Measurements from ENCODE around the gene EIPR1. TPM values are rescaled to one million over a fixed set of nuclear protein-coding genes. Genes with fewer than 3 reads are reported as not detected.

Gene EIPR1
- total and polyA plus RNA-seq, 2 donors (not counting 3 experiments of a cell fraction or from before 2014, with no cell fraction given), result 30.8 to 57.3 TPM

GRCh38 chr2:3248754-3249475, 128.7 kb downstream of the EIPR1 start:
- BruUV-seq (replicated peaks), result no TSS peak
- CTCF ChIA-PET, result no interaction called here
- no peaks in the 10 kb centered on the region for H4K20me1 ChIP-seq (replicated peaks; ENCODE audit: control insufficient read depth, extremely low read depth, insufficient read depth, low read length)
- no peak for TF ChIP-seq EZH2 (IDR thresholded peaks at IDR 0.05; ENCODE audit: borderline replicate concordance, low read depth, low read length, severe bottlenecking)
- TF ChIP-seq MYC (IDR thresholded peaks at IDR 0.05; ENCODE audit: low read depth, low read length), result no peak
- TF ChIP-seq POLR2A (IDR thresholded peaks at IDR 0.05; ENCODE audit: low read depth, low read length), result no peak
- no peak for TF ChIP-seq JUN (IDR thresholded peaks at IDR 0.05; ENCODE audit: borderline replicate concordance, insufficient read depth, insufficient read length, low read depth)
- TF ChIP-seq POLR2AphosphoS5 (IDR thresholded peaks at IDR 0.05; ENCODE audit: insufficient read depth, low read depth, low read length), result no peak
- no peak for TF ChIP-seq FOS (IDR thresholded peaks at IDR 0.05; ENCODE audit: borderline replicate concordance, insufficient read depth, low read length)
- no peak for TF ChIP-seq MAX (IDR thresholded peaks at IDR 0.05; ENCODE audit: insufficient read depth, insufficient read length)
- no peak for TF ChIP-seq CTCF (IDR thresholded peaks at IDR 0.05; ENCODE audit: extremely low read depth in 1 of 2, insufficient read depth in 1 of 2, low read depth in 1 of 2, low read length in 2 of 2)
- no peak for TF ChIP-seq GATA2 (IDR thresholded peaks at IDR 0.05; ENCODE audit: insufficient read depth, insufficient read length, low read depth, low read length)
- no peaks in the 10 kb centered on the region for H3K36me3 ChIP-seq (ENCODE audit: control insufficient read depth in 2 of 2, extremely low read depth in 1 of 2, insufficient read depth in 2 of 2, low read length in 2 of 2)
- DNase-seq (ENCODE audit: low read depth, low spot score) (no peak), FAIRE-seq (no peak)
- H3K27ac ChIP-seq (ENCODE audit: insufficient read depth, low read depth, low read length), result no peak overlapping the region
- H3K9me1 ChIP-seq (replicated peaks; ENCODE audit: control insufficient read depth, extremely low read depth, insufficient read depth, low read length), result peaks cover 2% of the 10 kb centered on the region
- no peaks in the 10 kb centered on the region for H3K27me3 ChIP-seq (ENCODE audit: control insufficient read depth in 2 of 2, insufficient read depth in 2 of 2, low read length in 2 of 2)
- no peak overlapping the region for H3K4me3 ChIP-seq (replicated peaks in 1 of 3; ENCODE audit: insufficient read depth in 1 of 3, low read depth in 1 of 3, low read length in 3 of 3)
- POLR2A ChIA-PET, result no interaction called here
- no peaks in the 10 kb centered on the region for H3K4me1 ChIP-seq (ENCODE audit: control insufficient read depth, extremely low read depth, insufficient read depth, low read length)
- H3K9ac ChIP-seq (replicated peaks; ENCODE audit: extremely low read depth, insufficient read depth, low read length), result no peak overlapping the region
- no peaks in the 10 kb centered on the region for H3K79me2 ChIP-seq (ENCODE audit: control insufficient read depth, insufficient read depth, low read length)
- intact Hi-C loops (cut with micrococcal nuclease), result no loop called here
- H3K4me2 ChIP-seq (ENCODE audit: insufficient read depth, low read length), result no peak overlapping the region
- H3K9me3 ChIP-seq (replicated peaks; ENCODE audit: control insufficient read depth, insufficient read depth, low read length), result no peaks in the 10 kb centered on the region
- dilution Hi-C loops (cut with MboI; ENCODE audit: extremely low pct_ligation_motif_present, low sequenced_read_pairs), result no loop called here
- H2AFZ ChIP-seq (ENCODE audit: low read depth, low read length), result no peak overlapping the region
